ENCODE data around the gene ABCG2. TPM values are rescaled to one million over a fixed set of nuclear protein-coding genes. Genes with fewer than 3 reads are reported as not detected.

Gene ABCG2
- polyA plus RNA-seq, 2 of the 4 experiments (the other 2 are of a cell fraction): 27.9 to 55.3 TPM

DNA sequence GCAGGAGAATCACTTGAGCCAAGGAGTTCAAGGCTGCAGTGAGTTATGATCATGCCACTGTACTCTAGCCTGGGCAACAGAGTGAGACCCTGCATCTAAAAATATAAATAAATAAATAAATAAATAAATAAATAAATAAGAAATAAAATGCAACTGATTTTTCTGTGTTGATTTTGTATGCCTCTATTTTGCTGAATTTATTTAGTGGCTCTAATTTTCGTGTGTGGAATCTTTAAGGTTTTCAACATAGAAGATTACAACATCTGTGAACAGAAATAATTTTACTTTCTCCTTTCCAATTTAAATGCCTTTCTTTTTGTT is 30.9 kb upstream of the ABCG2 start:
- no peak for FAIRE-seq
- ChIA-PET POLR2A (no interaction called here), CTCF (interaction anchor here (1.5 kb wide), 1 partner anchor 9 kb away, joined by 3 read pairs; no protein-coding TSS in a partner anchor)
- Histone ChIP-seq H3K9me3 (no peaks in the 10 kb centered on the region; the same call in 2 of the 3 replicates), H3K4me2 (no peak overlapping the region), H3K27ac (peak overlapping the region in 1 of 2 experiments; percentile 21; a peak in 1 of 6 replicates), H3K4me3 (no peak overlapping the region), H3K4me1 (peaks cover 29% of the 10 kb centered on the region)
- no peak for ATAC-seq
- WGBS (ENCODE audit: missing lambda C conversion rate): 66% methylated on average over 1 of the region's 1 CpG
- DNase-seq (ENCODE audit: low read depth in 1 of 2, low spot score in 1 of 2): no peak
- no peak for TF ChIP-seq TFCP2L1 (CRISPR knock-in tag; IDR thresholded peaks at IDR 0.05)
- TF ChIP-seq KDM5A (IDR thresholded peaks at IDR 0.05): no peak
- peak; percentile 41; the same call in 1 of the 2 replicates for TF ChIP-seq ZC3H11A (IDR thresholded peaks at IDR 0.05)

DNA sequence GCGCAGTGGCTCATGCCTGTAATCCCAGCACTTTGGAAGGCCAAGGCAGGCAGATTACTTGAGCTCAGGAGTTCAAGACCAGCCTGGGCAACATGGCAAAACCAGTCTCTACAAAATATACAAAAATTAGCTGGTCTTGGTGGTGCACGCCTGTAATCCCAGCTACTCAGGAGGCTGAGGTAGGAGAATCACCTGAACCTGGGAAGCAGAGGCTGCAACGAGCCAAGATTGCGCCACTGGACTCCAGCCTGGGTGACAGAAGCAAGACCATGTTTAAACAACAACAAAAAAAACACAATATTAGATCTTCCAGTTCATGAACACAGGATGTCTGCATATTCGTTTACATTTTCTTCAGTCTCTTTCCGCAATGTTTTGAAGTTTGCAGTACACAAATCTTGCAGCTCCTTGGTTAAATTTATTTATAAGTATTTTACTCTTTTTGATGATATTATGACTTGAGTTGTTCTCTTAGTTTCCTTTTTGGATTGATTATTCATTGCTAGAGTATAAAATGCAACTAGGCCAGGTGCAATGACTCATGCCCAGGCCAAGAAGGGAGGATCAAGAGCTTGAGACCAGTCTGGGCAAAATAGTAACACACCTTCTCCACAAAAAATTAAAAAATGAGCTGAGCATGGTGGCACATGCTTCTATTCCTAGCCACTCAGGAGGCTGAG is 30.4 kb upstream of the ABCG2 start:
- Histone ChIP-seq H3K4me2 (no peak overlapping the region), H3K4me3 (no peak overlapping the region), H3K9me3 (no peaks in the 10 kb centered on the region; the same call in 2 of the 3 replicates), H3K27ac (peak overlapping the region in 1 of 2 experiments; percentile 39; a peak in 1 of 6 replicates), H3K4me1 (peaks cover 29% of the 10 kb centered on the region)
- ChIA-PET POLR2A (no interaction called here), CTCF (interaction anchor here (1.5 kb wide), 1 partner anchor 9 kb away, joined by 3 read pairs; no protein-coding TSS in a partner anchor)
- WGBS (ENCODE audit: missing lambda C conversion rate): 94% methylated on average over 6 of the region's 6 CpGs
- no peak for TF ChIP-seq ZFP36 (IDR thresholded peaks at IDR 0.05; ENCODE audit: borderline replicate concordance, partially characterized antibody)
- no peak for TF ChIP-seq HOXB13 (CRISPR knock-in tag; IDR thresholded peaks at IDR 0.05; ENCODE audit: low read depth)
- TF ChIP-seq MYC (IDR thresholded peaks at IDR 0.05; ENCODE audit: borderline replicate concordance, low read length): no peak
- no peak for TF ChIP-seq NFE2L2 (conservative IDR thresholded peaks at IDR 0.05; ENCODE audit: low read length)
- TF ChIP-seq, protein P1, sequence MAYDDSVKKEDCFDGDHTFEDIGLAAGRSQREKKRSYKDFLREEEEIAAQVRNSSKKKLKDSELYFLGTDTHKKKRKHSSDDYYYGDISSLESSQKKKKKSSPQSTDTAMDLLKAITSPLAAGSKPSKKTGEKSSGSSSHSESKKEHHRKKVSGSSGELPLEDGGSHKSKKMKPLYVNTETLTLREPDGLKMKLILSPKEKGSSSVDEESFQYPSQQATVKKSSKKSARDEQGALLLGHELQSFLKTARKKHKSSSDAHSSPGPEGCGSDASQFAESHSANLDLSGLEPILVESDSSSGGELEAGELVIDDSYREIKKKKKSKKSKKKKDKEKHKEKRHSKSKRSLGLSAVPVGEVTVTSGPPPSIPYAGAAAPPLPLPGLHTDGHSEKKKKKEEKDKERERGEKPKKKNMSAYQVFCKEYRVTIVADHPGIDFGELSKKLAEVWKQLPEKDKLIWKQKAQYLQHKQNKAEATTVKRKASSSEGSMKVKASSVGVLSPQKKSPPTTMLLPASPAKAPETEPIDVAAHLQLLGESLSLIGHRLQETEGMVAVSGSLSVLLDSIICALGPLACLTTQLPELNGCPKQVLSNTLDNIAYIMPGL (CRISPR knock-in tag; IDR thresholded peaks at IDR 0.05; ENCODE audit: borderline replicate concordance): no peak
- TF ChIP-seq TP53 (CRISPR knock-in tag; IDR thresholded peaks at IDR 0.05): no peak
- TF ChIP-seq ZC3H11A (IDR thresholded peaks at IDR 0.05): no peak
- no peak for TF ChIP-seq EHMT2 (IDR thresholded peaks at IDR 0.05; ENCODE audit: low read depth)
- TF ChIP-seq, protein P2, sequence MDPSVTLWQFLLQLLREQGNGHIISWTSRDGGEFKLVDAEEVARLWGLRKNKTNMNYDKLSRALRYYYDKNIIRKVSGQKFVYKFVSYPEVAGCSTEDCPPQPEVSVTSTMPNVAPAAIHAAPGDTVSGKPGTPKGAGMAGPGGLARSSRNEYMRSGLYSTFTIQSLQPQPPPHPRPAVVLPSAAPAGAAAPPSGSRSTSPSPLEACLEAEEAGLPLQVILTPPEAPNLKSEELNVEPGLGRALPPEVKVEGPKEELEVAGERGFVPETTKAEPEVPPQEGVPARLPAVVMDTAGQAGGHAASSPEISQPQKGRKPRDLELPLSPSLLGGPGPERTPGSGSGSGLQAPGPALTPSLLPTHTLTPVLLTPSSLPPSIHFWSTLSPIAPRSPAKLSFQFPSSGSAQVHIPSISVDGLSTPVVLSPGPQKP (IDR thresholded peaks at IDR 0.05; ENCODE audit: low read depth, low read length): no peak
- TF ChIP-seq CBX8 (IDR thresholded peaks at IDR 0.05): no peak
- TF ChIP-seq BHLHE40 (IDR thresholded peaks at IDR 0.05; ENCODE audit: low read depth, low read length): no peak
- TF ChIP-seq JUN (IDR thresholded peaks at IDR 0.05): no peak
- no peak for TF ChIP-seq JUNB (IDR thresholded peaks at IDR 0.05)
- TF ChIP-seq RARB (CRISPR knock-in tag; IDR thresholded peaks at IDR 0.05): no peak
- TF ChIP-seq POLR2AphosphoS2 (conservative IDR thresholded peaks at IDR 0.05; ENCODE audit: low read length): no peak
- TF ChIP-seq FOXS1 (CRISPR knock-in tag; IDR thresholded peaks at IDR 0.05): no peak
- no peak for FAIRE-seq
- ATAC-seq: no peak
- DNase-seq (ENCODE audit: low read depth in 1 of 2, low spot score in 1 of 2): no peak

DNA sequence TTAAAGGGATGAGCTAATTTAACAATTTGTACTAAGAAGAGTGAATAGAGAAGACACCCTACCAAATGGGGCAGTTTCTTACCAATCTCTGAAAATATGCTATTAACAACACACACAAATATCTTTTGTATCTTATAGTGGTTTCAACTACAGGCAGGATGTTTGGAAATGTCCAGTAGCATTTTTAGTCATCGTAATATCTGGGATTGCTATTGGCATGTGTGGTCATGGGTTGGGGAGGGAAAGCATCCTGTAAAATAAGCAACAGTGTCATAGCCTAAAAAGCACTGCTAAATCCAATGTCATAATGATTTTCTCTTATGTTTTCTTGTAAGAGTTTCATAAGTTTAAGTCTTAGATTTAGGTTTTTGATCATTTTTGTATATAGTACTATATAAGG is 29.3 kb upstream of the ABCG2 start:
- ChIA-PET POLR2A (no interaction called here), CTCF (interaction anchor here (1.5 kb wide), 1 partner anchor 11 kb away, joined by 3 read pairs; no protein-coding TSS in a partner anchor)
- TF ChIP-seq, protein P3, sequence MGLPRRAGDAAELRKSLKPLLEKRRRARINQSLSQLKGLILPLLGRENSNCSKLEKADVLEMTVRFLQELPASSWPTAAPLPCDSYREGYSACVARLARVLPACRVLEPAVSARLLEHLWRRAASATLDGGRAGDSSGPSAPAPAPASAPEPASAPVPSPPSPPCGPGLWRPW (IDR thresholded peaks at IDR 0.05): no peak
- no peak overlapping the region for H3K27ac ChIP-seq
- no peaks in the 10 kb centered on the region; the same call in 2 of the 3 replicates for H3K9me3 ChIP-seq
- no peak for DNase-seq (ENCODE audit: low read depth in 1 of 2, low spot score in 1 of 2)
- no peak overlapping the region for H3K4me3 ChIP-seq
- 80% methylated on average over 1 of the region's 1 CpG for WGBS (ENCODE audit: missing lambda C conversion rate)
- peaks cover 29% of the 10 kb centered on the region for H3K4me1 ChIP-seq
- ATAC-seq: no peak
- H3K4me2 ChIP-seq: no peak overlapping the region
- FAIRE-seq: no peak

Measured in A549 (cell line).